NCI-H2081 (cell line): ENCODE results near the gene TMA7B.
A peak's percentile ranks its signal among the peaks of the same experiment; 100 is the strongest.

Experiments used
- DNase-seq, 2 experiments: peaks; one replicate each; lab custom pipeline; 2025; lab: John Stamatoyannopoulos, UW

Gene TMA7B

DNA sequence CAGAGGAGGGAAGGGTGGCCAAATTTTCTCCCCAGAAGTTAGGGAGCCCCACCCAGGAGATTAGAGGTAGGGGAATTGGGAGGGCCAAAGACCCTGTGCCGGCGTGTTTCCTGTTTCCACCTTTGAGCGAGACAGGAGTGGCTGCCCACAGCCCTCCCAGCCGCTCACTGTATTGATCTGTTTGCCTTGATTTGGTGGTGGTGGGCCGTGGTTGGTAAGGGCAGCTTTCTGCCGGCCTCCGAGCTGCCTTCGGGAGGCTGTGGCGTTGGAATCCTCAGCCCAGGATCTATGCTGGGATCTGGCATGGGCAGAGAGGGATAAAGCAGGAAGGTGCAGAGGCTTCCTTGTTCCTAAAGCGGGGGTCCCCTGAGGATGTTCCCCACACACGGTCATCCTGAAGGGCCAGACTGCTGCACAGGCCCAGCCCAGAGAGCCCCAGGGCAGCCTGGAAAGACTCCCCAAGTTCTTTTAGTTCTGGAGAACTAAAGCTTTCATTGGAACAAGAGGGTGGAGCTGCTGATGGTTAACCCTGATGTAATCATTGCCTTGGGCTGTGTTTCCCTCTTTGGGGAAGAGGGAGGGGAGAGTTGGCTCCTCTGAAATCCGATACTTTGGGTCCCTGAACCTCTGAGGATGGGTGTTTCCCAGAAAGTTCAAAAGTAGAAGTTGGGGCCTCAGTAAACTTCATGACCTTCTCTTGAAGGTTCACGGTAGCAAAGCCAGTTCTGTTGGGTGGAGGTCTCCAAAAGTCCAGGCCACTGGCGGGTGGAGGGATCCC is 41.8 kb downstream of the TMA7B start:
- DNase-seq, result no peak

DNA sequence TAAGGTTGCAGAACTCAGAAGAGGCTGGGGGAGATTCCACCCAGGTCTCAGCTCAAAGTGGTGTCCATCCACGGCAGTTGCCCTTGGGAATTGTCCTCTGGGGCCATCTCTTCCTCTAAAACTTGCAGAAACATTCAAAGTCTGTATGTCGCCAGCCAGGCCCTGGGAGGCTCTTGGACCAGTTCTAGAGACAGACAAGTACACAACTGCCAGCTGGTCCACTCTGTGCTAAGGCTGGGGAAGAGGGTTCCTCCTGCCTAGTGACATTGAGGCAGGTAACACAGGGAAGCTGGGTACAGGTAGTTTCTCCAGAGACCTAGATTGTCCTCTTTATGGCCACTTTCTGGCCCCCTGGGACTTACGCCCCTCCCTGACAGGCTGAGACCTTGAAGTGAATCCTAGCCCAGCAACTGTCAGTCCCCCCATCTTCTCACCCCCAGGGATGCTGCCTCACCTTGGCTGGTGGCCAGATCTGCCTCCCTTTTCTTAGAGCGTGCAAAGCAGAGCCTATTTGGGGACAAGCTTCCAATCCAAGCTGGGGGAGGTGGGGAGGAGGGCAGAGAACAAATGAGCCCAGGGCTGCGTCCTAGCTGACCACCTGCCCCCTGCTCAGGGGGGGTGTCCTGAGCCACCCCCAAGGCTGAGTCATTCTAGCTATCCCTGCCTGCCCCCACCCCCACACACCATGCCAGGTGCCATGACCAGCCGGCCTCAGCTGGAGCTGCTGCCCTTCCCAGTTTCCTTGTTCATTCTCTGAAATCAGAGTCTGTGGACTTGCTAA is 42.9 kb downstream of the TMA7B start:
- peak in 1 of 2 experiments; percentile 4 for DNase-seq

DNA sequence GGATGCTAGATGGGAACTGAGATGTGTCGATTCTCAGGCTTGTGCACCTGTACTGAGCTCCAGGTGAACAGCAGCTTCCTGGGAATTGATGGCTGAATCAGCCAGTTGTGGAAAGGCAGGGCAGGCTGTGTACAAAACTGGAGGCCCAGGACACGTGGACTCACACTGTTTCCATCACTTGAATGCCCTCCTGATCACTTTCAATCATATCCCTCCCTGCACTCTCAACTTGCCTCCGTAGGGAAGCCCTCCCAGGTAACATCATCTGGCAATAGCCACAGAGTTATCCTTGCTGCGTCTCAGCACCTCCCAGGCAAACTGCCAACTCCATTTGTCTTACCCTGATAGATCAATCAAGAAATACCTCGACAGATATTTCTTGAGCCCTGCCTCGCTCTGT is 44.6 kb downstream of the TMA7B start:
- DNase-seq, result no peak

GRCh38 chr22:40006641-40007040 is 46.4 kb downstream of the TMA7B start:
- no peak for DNase-seq

- DNase-seq, result no peak
Observed at GRCh38 chr22:40007853-40008710, 47.9 kb downstream of the TMA7B start.

DNA sequence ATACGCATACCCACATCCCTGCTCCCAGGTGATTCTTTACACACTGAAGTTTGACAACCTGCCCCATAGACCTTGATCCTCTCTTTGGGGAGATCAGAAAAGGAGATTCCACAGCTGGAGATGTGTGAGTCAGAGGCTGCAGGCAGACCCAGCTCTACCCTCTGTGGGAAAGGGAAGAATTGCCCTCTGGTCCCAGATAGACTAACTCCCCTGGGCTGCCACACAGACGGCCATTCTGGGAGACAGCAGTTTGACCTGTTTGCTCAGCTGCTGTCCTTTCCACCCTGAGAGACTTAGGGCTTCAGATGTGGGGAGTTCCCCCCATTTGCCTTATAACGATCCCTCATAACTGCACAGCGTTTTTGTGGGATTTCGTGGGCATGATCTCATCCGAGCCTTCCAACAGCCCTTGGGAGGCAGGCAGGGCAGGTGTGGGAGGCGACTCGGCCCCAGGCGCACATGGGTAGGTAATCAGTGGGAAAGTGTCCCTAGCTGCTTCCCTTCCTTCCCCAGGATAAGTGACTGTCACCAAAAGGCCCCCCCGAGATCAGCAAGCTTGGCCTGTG is 48.6 kb downstream of the TMA7B start:
- no peak for DNase-seq

- peak in 1 of 2 experiments; percentile 57 for DNase-seq
Observed at GRCh38 chr22:40009292-40009774, 49.1 kb downstream of the TMA7B start.

- peak in 1 of 2 experiments; percentile 57 for DNase-seq
Observed at GRCh38 chr22:40009951-40010671, 49.9 kb downstream of the TMA7B start.

GRCh38 chr22:40010746-40011145 is 50.5 kb downstream of the TMA7B start:
- no peak for DNase-seq
